GM12878 (cell line): Measurements from ENCODE around the gene ZSWIM3. TPM values are rescaled to one million over a fixed set of nuclear protein-coding genes. Genes with fewer than 3 reads are reported as not detected.

Experiments used
- BHLHE40 ChIP-seq, 2 experiments: fragments of 450-650 bp in 1 of 2; IDR thresholded peaks; 2 replicates each; pipeline ENCODE4 v1.6.1; 2011 to 2017; ENCODE audit warnings: low read depth in 2 of 2, borderline replicate concordance in 1 of 2, improper control_type of control experiment in 1 of 2, low read length in 1 of 2, mild to moderate bottlenecking in 1 of 2
- BRCA1 ChIP-seq: IDR thresholded peaks from 2 replicates; pipeline ENCODE4 v1.6.1; 2011; ENCODE audit warnings: low read depth, low read length, improper control_type of control experiment
- EGR1 ChIP-seq, 2 experiments: IDR thresholded peaks; 1 replicate in 1 of 2; 2 replicates in 1 of 2; pipeline ENCODE4 v1.6.1; 2011 to 2012; ENCODE audit warnings: low read depth in 2 of 2, low read length in 2 of 2, borderline replicate concordance in 1 of 2, mild to moderate bottlenecking in 1 of 2, moderate library complexity in 1 of 2
- EZH2 ChIP-seq: IDR thresholded peaks from 2 replicates; pipeline ENCODE4 v1.6.1; 2012; ENCODE audit warnings: low read depth, mild to moderate bottlenecking, control low read depth, inconsistent platforms, low read length, borderline replicate concordance; ENCODE audit not compliant: control insufficient read depth
- HDAC6 ChIP-seq: fragments of 200-600 bp; sonication (generic); IDR thresholded peaks from one replicate; pipeline ENCODE4 v1.8.0; 2017; ENCODE audit warnings: antibody characterized with exemption; ENCODE audit not compliant: unreplicated experiment
- JUNB ChIP-seq: IDR thresholded peaks from 2 replicates; pipeline ENCODE4 v1.6.1; 2016; ENCODE audit warnings: antibody characterized with exemption, mild to moderate bottlenecking
- KLF5 ChIP-seq: fragments of 450-650 bp; IDR thresholded peaks from 2 replicates; pipeline ENCODE4 v1.6.1; 2014; ENCODE audit warnings: mild to moderate bottlenecking; ENCODE audit not compliant: partially characterized antibody
- LARP7 ChIP-seq: fragments of 450-650 bp; IDR thresholded peaks from 2 replicates; pipeline ENCODE4 v1.6.1; 2017; ENCODE audit warnings: mild to moderate bottlenecking
- MEF2B ChIP-seq: fragments of 450-650 bp; IDR thresholded peaks from 2 replicates; pipeline ENCODE4 v1.6.1; 2018; ENCODE audit warnings: mild to moderate bottlenecking, moderate library complexity; ENCODE audit not compliant: partially characterized antibody, poor library complexity, severe bottlenecking
- NFYB ChIP-seq: IDR thresholded peaks from 2 replicates; pipeline ENCODE4 v1.6.1; 2011; ENCODE audit warnings: low read depth, mild to moderate bottlenecking, low read length, improper control_type of control experiment, moderate library complexity; ENCODE audit not compliant: insufficient read depth
- NR2C1 ChIP-seq: fragments of 450-650 bp; IDR thresholded peaks from 2 replicates; pipeline ENCODE4 v1.6.1; 2017; ENCODE audit warnings: antibody characterized with exemption, mild to moderate bottlenecking, moderate library complexity
- PAX5 ChIP-seq: IDR thresholded peaks from 2 replicates; pipeline ENCODE4 v1.6.1; 2011; ENCODE audit warnings: low read depth, low read length, borderline replicate concordance
- RB1 ChIP-seq: fragments of 450-650 bp; formaldehyde crosslinking; IDR thresholded peaks from 2 replicates; pipeline ENCODE4 v1.6.1; 2017; ENCODE audit warnings: mild to moderate bottlenecking, borderline replicate concordance
- RCOR1 ChIP-seq: conservative IDR thresholded peaks from 2 replicates; pipeline ENCODE4 v1.6.1; 2012; ENCODE audit warnings: low read depth, low read length, improper control_type of control experiment
- RFX5 ChIP-seq: IDR thresholded peaks from 2 replicates; pipeline ENCODE4 v1.6.1; 2011; ENCODE audit warnings: low read depth, low read length, improper control_type of control experiment
- SMAD5 ChIP-seq: IDR thresholded peaks from 2 replicates; pipeline ENCODE4 v1.6.1; 2016; ENCODE audit warnings: antibody characterized with exemption, low read depth
- SUPT20H ChIP-seq: IDR thresholded peaks from 2 replicates; pipeline ENCODE4 v1.6.1; 2011; ENCODE audit warnings: low read depth, mild to moderate bottlenecking, low read length, moderate library complexity, borderline replicate concordance; ENCODE audit not compliant: control insufficient read depth
- TAF1 ChIP-seq: IDR thresholded peaks from 2 replicates; pipeline ENCODE4 v1.6.1; 2011; ENCODE audit warnings: mild to moderate bottlenecking, low read depth, low read length, borderline replicate concordance
- ZNF24 ChIP-seq: fragments of 450-650 bp; IDR thresholded peaks from 2 replicates; pipeline ENCODE4 v1.6.1; 2017; ENCODE audit warnings: antibody characterized with exemption, mild to moderate bottlenecking
- polyA plus RNA-seq, 11 experiments: library from polyadenylated mRNA; depleted of rRNA in 4 of 11; unstranded in 6 of 11; stranded (reverse) in 5 of 11; fragments of >200 nt; fragmentation: Nextera tagmentation in 4 of 11; fragmentation: Illumina TruSeq in 1 of 11; extraction: Ambion mirVana in 4 of 11; extraction: Trizol in 1 of 11; gene quantifications; 1 replicate in 1 of 11; 2 replicates in 10 of 11; pipeline versions ENCODE4 v1.2.1 to v1.2.3, GENCODE V29; 2011 to 2016; ENCODE audit warnings: inconsistent platforms in 2 of 11, missing spikeins in 2 of 11, low read depth in 1 of 11
- total RNA-seq, 4 experiments: library from RNA; depleted of rRNA in 3 of 4; stranded (reverse); fragments of >200 nt in 3 of 4; fragmentation: Illumina TruSeq in 1 of 4; extraction: Trizol in 1 of 4; gene quantifications; 2 replicates each; pipeline versions ENCODE4 v1.2.1 to v1.2.3, GENCODE V29; 2013 to 2021
- TF ChIP-seq, protein P1 (sequence below): fragments of 150-350 bp; IDR thresholded peaks from 2 replicates; pipeline ENCODE4 v1.6.1; 2016; ENCODE audit warnings: low read depth, low read length
- TF ChIP-seq, protein P2 (sequence below): IDR thresholded peaks from 2 replicates; pipeline ENCODE4 v1.6.1; 2011; ENCODE audit warnings: low read depth, low read length, improper control_type of control experiment, borderline replicate concordance
- TF ChIP-seq, protein P3 (sequence below): fragments of 450-650 bp; IDR thresholded peaks from 2 replicates; pipeline ENCODE4 v1.6.1; 2016; ENCODE audit warnings: mild to moderate bottlenecking
- TF ChIP-seq, protein P4 (sequence below): IDR thresholded peaks from 2 replicates; pipeline ENCODE4 v1.6.1; 2012; ENCODE audit warnings: low read depth, low read length, improper control_type of control experiment

The ZSWIM3 gene
- total and polyA plus RNA-seq, 10 of the 15 experiments (the other 5 are each of a cell fraction or from before 2014, with no cell fraction given): 1.6 to 5.1 (median 4.2) TPM

DNA sequence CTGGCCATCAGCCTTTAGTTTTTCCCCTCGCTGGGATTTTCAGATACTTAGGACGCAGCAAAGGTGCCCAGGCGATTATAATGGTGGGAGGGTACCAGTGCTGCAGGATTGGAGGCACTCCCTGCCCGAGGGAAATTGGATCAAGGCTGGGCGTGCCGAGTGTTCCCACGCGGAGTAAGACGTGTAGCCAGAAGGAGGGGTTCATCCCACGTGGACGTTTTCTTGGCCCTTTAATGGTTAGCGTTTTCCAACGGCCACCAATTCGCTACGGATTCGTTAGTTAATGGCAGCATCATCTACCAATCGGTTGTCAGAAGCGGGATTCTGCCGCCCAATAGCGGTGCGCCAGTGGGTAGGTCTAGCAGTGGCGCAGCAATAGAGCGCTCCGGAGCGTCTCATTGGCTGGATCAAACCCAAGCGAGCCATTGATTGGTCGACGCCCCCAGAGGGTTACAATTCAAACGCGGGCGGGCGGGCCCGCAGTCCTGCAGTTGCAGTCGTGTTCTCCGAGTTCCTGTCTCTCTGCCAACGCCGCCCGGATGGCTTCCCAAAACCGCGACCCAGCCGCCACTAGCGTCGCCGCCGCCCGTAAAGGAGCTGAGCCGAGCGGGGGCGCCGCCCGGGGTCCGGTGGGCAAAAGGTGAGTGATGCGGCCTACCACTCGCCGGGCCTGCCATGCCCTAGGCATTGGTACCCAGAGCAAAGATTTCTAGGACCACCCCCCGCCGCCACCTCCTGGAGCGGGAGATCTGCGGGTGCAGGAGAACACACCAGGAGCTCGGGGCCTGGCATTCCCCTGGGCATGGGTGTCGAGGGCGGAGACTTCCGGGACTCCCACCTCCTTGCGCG lies 45.0 kb upstream of the ZSWIM3 start, which contains the start of gene UBE2C (continued):
- TF ChIP-seq, protein P1, sequence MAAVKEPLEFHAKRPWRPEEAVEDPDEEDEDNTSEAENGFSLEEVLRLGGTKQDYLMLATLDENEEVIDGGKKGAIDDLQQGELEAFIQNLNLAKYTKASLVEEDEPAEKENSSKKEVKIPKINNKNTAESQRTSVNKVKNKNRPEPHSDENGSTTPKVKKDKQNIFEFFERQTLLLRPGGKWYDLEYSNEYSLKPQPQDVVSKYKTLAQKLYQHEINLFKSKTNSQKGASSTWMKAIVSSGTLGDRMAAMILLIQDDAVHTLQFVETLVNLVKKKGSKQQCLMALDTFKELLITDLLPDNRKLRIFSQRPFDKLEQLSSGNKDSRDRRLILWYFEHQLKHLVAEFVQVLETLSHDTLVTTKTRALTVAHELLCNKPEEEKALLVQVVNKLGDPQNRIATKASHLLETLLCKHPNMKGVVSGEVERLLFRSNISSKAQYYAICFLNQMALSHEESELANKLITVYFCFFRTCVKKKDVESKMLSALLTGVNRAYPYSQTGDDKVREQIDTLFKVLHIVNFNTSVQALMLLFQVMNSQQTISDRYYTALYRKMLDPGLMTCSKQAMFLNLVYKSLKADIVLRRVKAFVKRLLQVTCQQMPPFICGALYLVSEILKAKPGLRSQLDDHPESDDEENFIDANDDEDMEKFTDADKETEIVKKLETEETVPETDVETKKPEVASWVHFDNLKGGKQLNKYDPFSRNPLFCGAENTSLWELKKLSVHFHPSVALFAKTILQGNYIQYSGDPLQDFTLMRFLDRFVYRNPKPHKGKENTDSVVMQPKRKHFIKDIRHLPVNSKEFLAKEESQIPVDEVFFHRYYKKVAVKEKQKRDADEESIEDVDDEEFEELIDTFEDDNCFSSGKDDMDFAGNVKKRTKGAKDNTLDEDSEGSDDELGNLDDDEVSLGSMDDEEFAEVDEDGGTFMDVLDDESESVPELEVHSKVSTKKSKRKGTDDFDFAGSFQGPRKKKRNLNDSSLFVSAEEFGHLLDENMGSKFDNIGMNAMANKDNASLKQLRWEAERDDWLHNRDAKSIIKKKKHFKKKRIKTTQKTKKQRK: peak; percentile 75
- TF ChIP-seq EGR1 (IDR thresholded peaks at IDR 0.05; ENCODE audit: borderline replicate concordance in 1 of 2, low read depth in 2 of 2, low read length in 2 of 2) (no peak), RB1 (no peak), BHLHE40 (IDR thresholded peaks at IDR 0.05; ENCODE audit: borderline replicate concordance in 1 of 2, low read depth in 2 of 2, low read length in 1 of 2) (no peak; a peak in 1 of 4 replicates), PAX5 (no peak), LARP7 (peak; percentile 62; the same call in 1 of the 2 replicates), HDAC6 (no peak), NFYB (peak; percentile 100), JUNB (no peak), ZNF24 (no peak), EZH2 (no peak), RCOR1 (no peak), RFX5 (peak; percentile 60; the same call in 1 of the 2 replicates), SMAD5 (no peak), MEF2B (peak; percentile 48), NR2C1 (no peak), TAF1 (0 out of 2 replicates have a peak, but pooled peaks have one; percentile 47), SUPT20H (no peak), KLF5 (peak; percentile 44), BRCA1 (no peak)
- TF ChIP-seq, protein P2, sequence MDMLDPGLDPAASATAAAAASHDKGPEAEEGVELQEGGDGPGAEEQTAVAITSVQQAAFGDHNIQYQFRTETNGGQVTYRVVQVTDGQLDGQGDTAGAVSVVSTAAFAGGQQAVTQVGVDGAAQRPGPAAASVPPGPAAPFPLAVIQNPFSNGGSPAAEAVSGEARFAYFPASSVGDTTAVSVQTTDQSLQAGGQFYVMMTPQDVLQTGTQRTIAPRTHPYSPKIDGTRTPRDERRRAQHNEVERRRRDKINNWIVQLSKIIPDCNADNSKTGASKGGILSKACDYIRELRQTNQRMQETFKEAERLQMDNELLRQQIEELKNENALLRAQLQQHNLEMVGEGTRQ: peak; percentile 68
- TF ChIP-seq, protein P3, sequence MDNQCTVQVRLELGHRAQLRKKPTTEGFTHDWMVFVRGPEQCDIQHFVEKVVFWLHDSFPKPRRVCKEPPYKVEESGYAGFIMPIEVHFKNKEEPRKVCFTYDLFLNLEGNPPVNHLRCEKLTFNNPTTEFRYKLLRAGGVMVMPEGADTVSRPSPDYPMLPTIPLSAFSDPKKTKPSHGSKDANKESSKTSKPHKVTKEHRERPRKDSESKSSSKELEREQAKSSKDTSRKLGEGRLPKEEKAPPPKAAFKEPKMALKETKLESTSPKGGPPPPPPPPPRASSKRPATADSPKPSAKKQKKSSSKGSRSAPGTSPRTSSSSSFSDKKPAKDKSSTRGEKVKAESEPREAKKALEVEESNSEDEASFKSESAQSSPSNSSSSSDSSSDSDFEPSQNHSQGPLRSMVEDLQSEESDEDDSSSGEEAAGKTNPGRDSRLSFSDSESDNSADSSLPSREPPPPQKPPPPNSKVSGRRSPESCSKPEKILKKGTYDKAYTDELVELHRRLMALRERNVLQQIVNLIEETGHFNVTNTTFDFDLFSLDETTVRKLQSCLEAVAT: no peak; the same call in 1 of the 2 replicates
- TF ChIP-seq, protein P4, sequence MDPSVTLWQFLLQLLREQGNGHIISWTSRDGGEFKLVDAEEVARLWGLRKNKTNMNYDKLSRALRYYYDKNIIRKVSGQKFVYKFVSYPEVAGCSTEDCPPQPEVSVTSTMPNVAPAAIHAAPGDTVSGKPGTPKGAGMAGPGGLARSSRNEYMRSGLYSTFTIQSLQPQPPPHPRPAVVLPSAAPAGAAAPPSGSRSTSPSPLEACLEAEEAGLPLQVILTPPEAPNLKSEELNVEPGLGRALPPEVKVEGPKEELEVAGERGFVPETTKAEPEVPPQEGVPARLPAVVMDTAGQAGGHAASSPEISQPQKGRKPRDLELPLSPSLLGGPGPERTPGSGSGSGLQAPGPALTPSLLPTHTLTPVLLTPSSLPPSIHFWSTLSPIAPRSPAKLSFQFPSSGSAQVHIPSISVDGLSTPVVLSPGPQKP: no peak
